GM19397 (cell line): ENCODE measurements around the gene RBP3.

ENCODE experiments used
- ATAC-seq: cut with Tn5 transposase; IDR thresholded peaks from one replicate; pipeline ENCODE4 v1.9.1; 2021; ENCODE audit warnings: mild to moderate bottlenecking, moderate library complexity; ENCODE audit not compliant: unreplicated experiment

The RBP3 gene

GRCh38 chr10:47317251-47317650, 30.9 kb upstream of the RBP3 start:
- ATAC-seq = no peak

DNA sequence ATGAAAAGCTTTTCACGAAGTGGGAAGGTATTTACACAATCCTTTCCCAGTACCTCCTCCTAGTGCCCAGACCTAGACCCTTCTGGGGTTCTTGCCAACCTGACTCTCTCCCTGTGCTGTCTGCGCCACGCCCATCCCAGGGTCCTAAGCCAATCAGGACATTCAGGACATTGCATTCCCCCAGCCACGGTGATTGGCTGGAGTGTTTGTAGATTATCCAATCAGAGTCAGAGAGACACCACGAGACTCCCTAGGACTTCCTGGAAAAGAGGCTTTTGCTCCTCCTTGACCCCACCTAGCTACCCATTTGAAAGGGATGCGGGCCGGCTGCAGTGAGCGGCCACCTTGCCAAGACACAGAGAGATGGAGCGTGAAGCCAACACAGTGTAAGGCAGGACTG, 29.5 kb upstream of the RBP3 start:
- no peak for ATAC-seq

DNA sequence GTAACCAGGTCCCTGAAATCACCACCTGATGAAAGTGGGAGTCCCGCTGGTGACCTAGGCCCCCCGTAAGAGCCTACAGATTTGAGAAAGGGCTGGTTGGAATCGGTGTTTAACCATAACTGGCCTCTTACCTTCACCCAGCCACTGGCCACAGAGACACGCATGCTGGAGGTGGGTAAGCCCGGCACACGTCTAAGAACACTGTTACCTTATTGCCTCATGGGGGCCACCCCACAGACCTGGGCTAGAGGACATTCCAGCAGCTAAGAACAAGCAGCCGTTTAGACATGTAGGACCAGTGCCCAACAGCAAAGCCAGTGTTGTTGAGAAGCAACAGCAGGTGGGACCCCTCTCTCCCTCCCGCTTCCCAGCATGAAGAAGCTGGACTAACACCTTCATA, 28.4 kb upstream of the RBP3 start:
- ATAC-seq = no peak

DNA sequence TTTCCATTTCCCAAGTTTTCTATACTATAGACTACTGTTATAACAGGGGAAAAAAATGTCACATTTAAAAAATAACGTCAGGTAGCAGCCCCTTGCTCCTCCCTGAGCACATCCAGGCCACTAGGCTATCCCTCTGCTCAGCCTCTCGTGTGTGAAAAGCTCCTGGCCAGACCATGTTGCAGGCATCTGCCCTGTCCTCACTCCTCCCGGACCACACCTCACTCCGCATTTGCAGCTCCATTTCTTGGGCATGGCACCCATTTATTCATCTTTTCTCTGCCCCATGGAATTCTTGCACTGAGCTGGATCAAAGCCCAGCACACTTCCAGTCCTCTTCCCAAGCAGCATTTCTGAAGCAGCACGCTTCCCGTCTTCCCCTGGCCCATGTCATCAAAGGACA, 27.4 kb upstream of the RBP3 start:
- ATAC-seq = no peak

DNA sequence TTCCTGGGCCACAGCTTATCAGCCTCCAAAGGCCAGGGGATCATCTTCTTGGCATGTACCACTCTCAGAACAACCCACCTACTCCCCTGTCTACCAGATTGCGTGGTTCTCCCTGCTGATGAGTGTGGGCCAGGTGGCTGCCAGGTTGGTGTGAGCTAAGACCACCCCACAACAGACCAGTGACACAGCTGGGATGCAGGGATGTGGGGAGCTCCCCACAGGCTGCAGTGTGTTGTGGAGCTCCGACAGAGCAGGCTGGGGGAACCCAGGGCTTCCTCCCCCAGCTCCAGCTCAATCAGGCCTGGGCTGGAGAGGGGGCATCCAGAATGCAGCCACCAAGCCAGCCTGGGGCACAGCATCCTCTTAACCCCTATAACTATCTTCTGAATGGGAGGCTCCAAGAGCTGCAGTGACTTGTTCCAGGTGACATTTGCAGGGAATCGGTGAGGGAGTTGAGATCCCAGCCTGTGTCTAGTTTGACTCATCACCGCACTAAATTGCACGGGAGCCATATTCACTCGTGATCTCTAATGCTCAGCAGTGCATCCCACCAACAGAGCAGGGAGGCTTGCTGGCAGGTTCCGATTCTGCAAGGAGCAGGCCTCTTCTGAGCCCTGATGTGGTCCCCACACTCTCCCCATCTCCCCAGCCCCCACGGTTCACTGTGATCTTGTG, 26.5 kb upstream of the RBP3 start:
- ATAC-seq = no peak

GRCh38 chr10:47322300-47323061, 25.7 kb upstream of the RBP3 start, which contains the start of gene GDF2:
GDF2 (plus strand) TSS chr10:47322454; CDS start chr10:47322669, 215 bp downstream.
- no peak for ATAC-seq

GRCh38 chr10:47323087-47323486, 25.1 kb upstream of the RBP3 start:
- no peak for ATAC-seq

DNA sequence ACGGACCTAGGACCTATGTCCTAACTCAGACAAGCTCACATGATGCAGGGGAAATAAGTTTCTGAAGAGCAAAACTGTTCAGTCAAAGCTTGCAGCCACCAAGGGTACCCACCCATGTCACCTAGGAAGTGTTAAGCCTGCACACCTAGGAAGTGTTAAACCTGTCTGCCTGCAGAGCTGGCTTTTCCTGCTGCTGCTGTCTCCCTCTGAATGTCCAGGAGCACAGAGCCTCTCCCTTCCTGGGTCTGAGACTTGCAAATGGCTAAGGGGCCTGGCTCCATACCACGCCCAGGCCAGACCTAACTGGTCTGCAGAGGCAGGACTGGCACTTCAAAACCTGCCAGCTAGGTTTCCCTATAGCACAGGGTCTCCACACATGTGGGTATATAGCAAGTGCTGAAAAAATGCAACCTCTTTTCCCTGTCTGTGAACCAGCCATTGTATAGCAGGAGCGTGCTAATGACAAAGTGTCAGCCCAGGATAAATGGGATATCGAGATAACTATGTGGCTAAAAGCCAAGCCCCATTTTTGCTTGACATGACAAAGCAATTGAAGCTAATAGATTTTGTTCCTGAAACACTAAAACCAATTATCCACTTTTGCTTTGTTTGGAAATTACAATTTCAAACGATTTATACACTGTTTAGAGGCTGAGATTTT, 24.4 kb upstream of the RBP3 start:
- ATAC-seq = no peak

GRCh38 chr10:47325303-47326291, 22.6 kb upstream of the RBP3 start:
- no peak for ATAC-seq

DNA sequence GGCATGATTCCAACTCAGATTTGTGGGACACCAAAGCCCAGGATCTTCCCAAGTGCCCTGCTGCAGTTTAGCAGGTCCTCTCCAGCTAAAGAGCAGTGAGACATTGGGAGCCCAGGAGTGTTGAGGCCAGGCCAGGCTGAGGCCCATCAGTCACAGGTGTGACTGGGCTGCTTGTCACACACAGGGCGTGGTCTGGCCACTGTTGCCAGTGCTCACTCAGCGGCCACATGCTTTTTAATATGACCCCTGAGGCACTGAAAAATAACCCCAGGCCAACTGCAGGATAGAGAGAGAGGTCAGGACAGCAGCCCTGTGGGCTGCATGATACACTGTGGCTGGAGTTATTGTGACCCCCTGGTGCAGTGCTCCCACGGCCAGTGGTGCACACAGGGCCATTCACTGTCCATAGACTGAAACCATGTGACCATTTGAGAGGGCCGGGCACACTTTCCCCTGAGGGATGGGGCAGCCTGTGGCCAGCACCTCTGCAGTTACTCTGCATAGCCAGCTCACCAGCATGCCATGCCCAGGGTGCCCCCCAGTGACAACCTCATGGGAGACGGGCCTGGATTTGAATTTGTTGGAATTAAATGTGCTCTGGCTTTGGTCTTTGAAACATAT, 21.7 kb upstream of the RBP3 start:
- ATAC-seq = no peak

DNA sequence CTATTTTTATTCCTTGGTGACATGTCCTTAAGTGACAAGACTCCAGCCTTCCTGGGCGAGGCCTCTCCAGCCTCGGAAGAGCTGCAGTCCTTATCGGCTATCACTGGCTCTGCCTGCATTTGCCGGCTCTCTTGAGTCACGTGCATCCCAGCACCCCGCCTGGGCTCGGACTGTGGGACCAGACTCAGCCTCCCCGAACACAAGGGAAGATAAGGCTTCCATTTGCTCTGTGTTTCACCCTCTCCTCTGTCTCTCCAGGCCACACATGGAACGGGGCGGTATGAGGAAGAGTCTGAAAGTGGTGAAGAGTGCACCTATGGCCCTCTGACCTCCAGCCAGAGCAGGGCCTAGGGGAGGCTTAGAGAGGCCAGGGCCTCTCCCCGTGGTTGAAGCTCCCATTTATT, 21.2 kb upstream of the RBP3 start:
- no peak for ATAC-seq

- no peak for ATAC-seq
Measured at GRCh38 chr10:47329855-47330254, 18.3 kb upstream of the RBP3 start.

- ATAC-seq = no peak
Measured at GRCh38 chr10:47330366-47330765, 17.8 kb upstream of the RBP3 start.

DNA sequence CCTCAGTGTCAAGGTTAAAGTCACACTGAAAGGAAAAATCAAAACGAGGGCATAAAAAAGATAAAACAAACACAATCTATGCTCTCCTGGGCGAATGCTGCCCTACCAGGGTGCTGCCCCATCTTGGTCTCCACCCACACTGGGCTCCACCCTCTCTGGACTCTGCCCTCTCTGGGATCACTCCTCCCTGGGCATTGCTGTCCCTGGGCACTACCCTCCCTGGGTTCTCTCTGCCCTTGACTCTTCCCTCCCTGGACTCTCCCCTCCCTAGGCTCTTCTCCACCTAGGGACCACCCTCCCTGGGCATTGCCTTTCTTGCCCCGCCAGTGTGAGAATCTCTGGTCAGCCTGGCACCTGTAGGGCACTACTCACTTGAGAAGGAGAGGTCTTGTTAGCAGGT, 17.4 kb upstream of the RBP3 start:
- ATAC-seq = no peak

DNA sequence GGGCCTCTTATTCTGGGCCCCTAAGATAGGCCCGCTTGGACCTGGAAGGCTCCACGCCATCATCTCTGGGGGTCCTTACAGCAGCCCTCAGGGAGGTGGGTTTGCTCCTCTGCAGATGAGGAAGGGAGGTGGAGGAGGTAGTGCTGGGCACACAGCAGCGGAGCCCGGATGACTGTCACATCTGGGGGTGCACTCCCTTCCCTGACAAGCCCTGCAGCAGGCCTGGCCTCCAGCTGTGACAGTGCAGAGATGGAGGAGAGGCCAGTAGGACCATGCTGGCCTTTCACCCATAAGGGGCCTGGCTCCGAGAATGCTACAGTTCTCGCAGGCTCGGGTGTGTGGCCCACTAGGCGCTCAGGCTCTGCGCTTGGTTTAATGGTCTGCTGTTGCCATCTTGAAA, 16.7 kb upstream of the RBP3 start:
- ATAC-seq = no peak

DNA sequence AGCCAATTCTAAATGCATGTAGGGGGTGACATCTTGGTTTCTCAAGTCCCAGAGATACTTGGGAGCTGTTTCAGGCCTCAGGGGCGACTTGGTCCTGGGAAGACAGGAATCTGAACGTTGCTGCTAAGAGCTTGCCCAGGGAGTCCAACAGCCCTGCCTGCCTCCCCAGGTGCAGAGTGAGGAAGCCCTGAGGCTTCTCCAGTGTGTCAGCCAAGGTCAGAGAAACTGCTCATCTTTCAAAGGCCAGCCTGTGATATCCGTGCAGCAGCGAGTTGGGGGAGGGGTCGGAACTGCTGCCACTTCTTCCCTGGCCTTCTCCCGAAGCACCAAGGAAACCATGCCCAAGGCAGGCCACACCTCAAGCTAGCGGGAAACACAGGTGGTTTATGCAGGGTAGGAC, 16.2 kb upstream of the RBP3 start:
- no peak for ATAC-seq

DNA sequence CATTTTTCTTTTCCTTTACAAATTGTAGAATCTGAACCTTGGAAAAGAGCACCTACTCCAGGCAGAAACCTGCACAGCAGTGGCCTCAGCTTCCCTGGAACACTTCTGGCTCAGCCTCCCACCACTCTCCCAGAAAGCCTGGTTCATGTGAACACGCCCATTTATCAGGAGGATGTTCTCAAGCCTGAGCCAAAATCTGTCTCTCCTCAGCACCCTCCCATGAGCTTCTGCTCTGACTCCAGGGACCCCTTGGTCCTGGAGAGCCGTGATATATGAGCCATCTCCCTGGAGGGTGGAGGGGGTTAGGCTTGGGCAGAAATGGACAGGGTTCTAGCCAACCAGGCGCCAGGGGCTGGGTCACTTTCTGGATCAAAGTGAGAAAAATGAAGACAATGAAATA, 15.8 kb upstream of the RBP3 start:
- no peak for ATAC-seq

GRCh38 chr10:47332946-47333345, 15.2 kb upstream of the RBP3 start:
- no peak for ATAC-seq

DNA sequence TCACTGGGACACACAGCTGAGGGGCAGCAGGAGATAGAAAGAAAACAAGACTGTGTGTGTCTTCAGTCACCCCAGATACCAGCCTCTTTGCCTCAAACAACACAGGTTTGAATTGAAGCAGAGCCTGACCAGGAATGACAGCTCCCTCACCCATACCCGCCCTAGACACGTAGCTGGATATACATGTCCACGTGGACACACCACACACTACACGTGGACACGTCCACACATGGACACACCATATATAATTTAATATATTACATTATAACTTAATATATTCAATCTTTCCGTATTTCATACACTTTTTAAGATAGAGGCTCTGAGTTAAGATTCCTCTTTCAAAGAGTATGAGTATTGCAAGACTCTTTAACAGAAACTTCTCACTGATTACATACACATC, 14.6 kb upstream of the RBP3 start:
- ATAC-seq = no peak
